NCI-H748 (cell line): ENCODE measurements around the gene HAUS6.
"Not testable (repeated sequence)": the region's sequence is repeated elsewhere in the genome, so short reads cannot be mapped to it uniquely, and the experiment has no call there.

ENCODE experiments used
- DNase-seq: peaks from one replicate; lab custom pipeline; 2025; ENCODE audit not compliant: unreplicated experiment; lab: John Stamatoyannopoulos, UW

The HAUS6 gene

DNA sequence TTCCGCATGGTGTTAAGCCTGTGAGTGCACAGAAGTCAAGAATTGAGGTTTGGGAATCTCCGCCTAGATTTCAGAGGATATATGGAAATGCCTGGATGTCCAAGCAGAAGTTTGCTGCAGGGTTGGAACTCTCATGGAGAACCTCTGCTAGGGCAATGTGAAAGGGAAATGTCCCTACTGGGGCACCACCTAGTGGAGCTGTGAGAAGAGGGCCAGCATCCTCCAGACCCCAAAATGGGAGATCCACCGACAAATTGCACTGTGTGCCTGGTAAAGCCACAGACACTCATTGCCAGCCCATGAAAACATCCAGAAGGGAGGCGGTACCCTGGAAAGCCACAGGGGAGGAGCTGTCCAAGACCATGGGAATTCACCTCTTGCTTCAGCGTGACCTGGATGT, 66.1 kb downstream of the HAUS6 start:
- DNase-seq, result no peak

DNA sequence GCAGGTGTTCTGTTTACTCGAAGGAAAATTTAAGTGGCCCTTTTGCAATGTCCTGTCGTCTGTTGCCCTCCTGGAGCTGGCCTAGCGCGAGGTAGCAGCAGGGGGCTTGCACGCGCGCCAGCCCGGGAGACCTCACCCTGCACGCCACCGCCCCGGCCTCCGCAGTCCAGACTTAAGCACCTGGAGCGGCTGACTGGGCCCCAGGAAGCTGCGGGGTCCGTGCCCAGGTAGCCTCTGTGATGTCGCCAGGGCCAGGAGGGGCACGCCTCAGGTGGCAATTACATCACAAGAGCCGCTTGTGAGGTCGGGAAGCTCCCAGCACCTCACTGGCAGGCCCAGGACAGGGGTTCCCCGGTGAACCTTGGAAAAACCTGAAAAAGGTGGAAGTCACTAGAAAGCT, 69.7 kb downstream of the HAUS6 start, which contains the start of gene SAXO1:
SAXO1 (minus strand) TSS at position 195 of the 400 bp plus-strand sequence. CDS start 301 bp downstream, outside the sequence.
- no peak for DNase-seq

DNA sequence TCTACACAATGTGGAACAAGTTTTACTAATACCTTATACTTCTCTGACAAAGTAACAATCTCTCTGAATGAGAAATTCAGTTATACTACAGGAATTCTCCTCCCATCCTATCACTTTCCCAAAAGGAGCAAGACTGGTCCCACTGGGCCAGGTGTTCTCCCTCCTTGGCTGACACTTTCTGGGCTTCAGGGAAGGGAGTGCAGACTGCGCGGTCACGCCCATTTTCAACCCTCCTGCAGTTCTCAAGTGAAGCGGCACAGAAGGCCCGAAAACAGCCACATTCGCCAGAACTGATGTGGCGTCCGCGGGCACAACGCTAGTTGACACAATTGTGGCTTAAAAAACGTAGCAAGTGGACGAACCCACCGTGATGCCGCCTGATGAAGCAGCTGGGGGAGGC, 70.3 kb downstream of the HAUS6 start:
- DNase-seq, result no peak

DNA sequence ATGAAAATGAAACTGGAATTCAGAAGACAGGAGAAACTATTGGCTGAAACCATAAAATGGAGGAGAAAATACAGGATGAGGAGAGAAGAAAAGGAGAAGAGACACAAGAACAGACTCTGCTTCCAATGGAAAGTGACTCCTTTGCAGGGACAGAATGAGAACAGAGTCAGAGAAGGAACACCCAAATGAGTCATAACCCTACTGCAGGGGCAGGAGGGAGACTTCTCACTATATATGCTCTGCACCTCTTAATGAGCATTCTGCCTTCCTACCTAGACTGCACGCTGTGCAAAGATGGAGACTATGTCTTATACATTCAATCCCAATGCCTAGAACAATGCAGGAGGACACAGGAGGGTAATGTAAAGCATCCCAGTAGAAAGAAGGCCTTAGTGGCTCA, 71.8 kb downstream of the HAUS6 start:
- no peak for DNase-seq

DNA sequence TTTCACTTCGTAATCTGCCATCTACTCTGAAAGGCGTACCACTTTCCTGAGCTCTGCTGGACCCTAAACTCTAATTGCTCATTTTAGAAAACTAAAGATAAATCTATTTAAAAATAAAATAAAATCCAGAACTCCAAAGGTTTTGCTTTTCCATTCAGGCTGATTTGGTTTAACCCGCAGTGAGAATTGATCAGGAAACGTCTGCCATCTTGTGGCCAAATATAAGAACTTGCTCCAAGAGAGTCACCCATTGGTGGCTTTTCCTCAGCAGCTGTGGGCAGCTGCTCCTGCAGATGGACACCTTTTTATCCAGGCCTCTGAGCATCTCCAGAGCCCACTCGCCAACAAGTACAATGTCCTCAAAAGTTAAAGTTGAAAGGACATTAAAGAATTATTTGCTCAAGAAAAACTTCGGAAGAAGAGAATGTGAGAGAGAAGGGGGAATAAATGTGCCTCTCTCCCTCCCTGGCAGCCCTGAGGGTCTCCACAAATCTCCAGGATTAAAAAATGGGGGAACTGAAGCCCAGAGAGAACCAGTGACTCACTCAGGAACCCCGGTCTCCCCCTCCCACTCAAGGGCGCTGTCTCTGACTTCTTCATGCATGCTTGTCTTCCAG, 73.8 kb downstream of the HAUS6 start:
- peak; percentile 77 for DNase-seq

DNA sequence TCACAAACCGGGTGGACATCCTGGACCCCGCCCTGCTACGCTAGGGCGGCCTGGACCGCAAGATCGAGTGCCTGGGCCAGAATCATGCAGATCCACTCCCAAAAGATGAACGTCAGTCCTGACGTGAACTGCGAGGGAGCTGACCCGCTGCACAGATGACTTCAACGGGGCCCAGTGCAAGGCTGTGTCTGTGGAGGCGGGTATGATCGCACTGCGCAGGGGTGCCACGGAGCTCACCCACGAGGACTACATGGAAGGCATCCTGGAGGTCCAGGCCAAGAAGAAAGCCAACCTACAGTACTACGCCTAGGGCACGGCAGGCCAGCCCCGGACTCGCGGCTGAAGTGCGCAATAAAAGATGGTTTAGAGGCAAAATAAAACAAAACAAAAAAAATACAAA, 74.9 kb downstream of the HAUS6 start:
- DNase-seq, result no peak

DNA sequence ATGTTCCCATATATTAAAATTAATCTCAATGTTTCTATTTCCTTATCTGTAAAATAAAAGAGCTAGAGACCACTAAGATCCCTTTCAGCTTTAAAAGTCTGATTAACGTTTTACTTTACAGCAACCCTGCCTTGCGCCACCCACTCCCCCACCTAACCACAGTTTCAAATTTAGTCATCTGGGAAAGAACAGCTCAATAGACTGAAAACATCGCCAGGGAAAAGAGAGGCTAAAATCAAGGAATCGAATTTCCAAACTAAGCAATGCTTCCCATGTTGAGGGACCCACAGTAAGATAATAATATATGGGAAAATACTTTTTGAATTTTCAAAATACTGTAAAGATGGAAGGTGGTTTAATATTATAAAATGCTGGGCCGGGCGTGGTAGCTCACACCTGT, 76.3 kb downstream of the HAUS6 start:
- no peak for DNase-seq

DNA sequence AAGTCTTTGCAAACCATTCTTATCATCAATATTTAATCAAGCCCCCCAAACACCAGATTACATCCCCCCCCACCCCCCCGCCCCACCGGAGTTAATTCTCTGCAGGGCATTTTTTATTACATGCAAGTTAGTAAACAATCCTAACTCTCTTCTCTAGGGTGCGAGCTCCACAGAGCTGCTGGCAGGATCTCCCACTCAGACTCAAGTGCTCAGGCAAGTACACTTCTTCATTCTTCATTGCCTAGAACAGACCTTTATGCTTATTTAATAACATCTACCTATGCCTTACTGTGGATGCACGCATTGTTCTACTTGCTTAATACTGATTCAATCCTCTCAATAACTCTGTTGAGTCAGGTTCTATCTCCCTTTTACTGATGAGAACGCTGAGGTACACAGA, 79.6 kb downstream of the HAUS6 start:
- no peak for DNase-seq

DNA sequence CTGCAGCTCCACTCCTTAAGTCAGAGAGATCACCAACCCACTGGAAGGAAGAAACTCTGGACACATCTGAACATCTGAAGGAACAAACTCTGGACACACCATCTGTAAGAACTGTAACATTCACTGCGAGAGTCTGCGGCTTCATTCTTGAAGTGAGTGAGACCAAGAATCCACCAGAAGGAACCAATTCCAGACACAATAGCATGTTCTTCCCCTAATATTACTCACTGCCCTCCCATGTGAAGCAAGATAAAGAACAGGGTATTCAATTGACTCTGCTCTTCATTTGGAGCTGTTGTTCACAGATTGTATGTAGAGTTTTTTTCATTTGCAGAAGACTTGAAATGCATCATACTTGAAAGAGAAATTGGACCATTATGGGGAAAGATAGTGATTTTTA, 80.5 kb downstream of the HAUS6 start:
- no peak for DNase-seq

DNA sequence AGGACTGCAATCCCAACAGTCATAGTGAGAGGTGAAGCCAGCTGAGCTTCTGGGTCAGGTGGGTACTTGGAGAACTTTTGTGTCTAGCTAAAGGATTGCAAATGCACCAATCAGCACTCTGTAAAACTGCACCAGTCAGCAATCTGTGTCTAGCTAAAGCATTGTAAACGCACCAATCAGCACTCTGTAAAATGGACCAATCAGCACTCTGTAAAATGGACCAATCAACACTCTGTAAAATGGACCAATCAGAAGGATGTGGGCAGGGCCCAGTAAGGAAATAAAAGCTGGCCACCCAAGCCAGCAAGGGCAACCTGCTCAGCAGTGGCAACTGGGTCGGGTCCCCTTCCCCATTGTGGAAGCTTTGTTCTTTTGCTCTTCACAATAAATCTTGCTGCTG, 81.1 kb downstream of the HAUS6 start:
- not testable (repeated sequence) for DNase-seq

DNA sequence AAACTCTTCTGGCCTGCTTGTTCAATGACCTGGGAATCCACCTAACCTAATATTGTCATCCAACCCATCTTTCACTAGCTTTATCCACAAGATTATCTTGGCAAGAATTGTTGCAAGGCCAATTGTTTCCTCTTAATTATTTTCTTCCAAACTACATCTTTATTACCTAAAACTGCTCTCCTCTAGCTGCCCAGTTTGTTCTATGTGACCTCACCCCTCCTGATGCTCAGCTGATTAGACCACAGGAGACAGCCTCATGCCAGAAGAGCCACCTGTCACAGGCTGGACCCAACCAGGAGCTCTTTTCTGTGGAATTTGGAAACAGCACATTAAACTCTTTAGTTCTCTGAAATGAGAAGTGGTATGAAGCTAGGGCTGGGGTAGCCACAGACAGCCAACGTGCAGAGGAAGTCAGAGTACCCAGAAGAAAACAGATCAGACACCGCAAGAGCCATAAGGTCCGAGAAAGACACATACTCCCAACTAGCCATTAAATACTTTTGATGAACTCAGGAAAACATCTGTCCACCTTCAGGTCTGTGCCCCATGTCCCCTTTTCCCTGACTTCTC, 81.7 kb downstream of the HAUS6 start:
- DNase-seq, result no peak

DNA sequence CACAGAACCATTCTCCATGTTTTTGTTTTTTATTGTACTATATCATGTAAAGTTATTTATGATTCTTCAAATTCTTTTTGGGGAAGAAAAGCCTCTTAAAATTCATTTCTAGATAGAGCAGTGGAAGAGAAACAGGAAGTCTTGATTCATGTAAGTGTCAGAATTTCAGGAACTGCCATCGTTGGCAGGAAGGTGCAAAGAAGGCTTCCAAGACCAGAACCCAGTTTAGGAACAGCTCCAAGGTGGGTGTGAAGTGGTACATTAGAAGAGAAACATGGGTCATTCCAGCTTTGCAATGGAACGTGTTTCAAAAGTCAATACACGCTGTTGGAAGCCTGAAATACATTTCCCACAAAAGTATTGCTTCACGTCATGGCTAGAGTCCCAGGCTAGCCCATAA, 84.5 kb downstream of the HAUS6 start:
- no peak for DNase-seq

DNA sequence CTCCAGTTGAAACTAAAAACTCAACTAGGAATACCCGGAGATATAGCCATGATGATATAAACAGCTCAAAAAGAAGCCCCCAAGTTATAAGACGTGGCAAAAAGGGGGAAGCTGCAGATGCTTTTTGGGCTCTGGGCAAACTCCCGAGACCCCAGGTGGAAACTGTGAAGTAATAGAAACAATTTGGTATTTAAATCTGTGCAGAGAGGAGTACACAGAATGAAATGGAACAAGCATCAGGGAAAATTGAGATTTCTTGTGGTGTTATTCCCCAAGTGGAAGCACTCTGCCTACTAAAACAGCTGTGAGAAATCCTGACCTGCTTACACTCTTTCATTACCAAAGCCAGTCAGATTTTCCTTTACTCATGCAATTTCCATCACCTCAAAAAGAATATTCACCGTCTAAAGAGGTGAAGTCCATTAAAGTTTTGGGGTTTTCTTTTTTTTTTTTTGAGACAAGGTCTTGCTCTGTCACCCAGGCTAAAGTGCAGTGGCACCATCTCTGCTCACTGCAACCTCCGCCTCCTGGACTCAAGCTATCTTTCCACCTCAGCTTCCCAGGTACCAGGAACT, 93.2 kb downstream of the HAUS6 start:
- no peak for DNase-seq
